KMS-11 (cell line): ENCODE results near the gene FCN2.
"Not testable (repeated sequence)": the region's sequence is repeated elsewhere in the genome, so short reads cannot be mapped to it uniquely, and the experiment has no call there.

Experiments used
- H2AFZ ChIP-seq: fragments of 200-600 bp; sonication (generic); 2 replicates; pipeline ENCODE4 v1.6.1; 2016; ENCODE audit warnings: antibody characterized with exemption, mixed run types, low read depth
- H3K27ac ChIP-seq: fragments of 200-600 bp; sonication (generic); 2 replicates; pipeline ENCODE4 v1.6.1; 2016; ENCODE audit warnings: mild to moderate bottlenecking, mixed run types
- H3K27me3 ChIP-seq: fragments of 200-600 bp; sonication (generic); 2 replicates; pipeline ENCODE4 v1.6.1; 2017; ENCODE audit warnings: mild to moderate bottlenecking, low read depth, mixed run types, moderate library complexity; ENCODE audit not compliant: insufficient read depth
- H3K36me3 ChIP-seq: fragments of 200-600 bp; sonication (generic); 2 replicates; pipeline ENCODE4 v1.6.1; 2017; ENCODE audit warnings: mild to moderate bottlenecking, mixed run types; ENCODE audit not compliant: insufficient read depth
- H3K4me1 ChIP-seq: fragments of 200-600 bp; sonication (generic); 2 replicates; pipeline ENCODE4 v1.6.1; 2016; ENCODE audit warnings: mild to moderate bottlenecking, low read depth, mixed run types; ENCODE audit not compliant: poor library complexity, severe bottlenecking
- H3K4me2 ChIP-seq: fragments of 200-600 bp; sonication (generic); 2 replicates; pipeline ENCODE4 v1.7.0; 2016; ENCODE audit warnings: mild to moderate bottlenecking, mixed run types
- H3K4me3 ChIP-seq: fragments of 200-600 bp; sonication (generic); IDR thresholded peaks from 2 replicates; pipeline ENCODE4 v1.6.1; 2017; ENCODE audit warnings: low read depth, low read length, mixed read lengths; ENCODE audit not compliant: insufficient read depth
- H3K79me2 ChIP-seq: fragments of 200-600 bp; sonication (generic); 2 replicates; pipeline ENCODE4 v1.6.1; 2016; ENCODE audit warnings: low read depth, mixed run types; ENCODE audit not compliant: insufficient read depth
- H3K9ac ChIP-seq: fragments of 200-600 bp; sonication (generic); 2 replicates; pipeline ENCODE4 v1.6.1; 2016; ENCODE audit warnings: mild to moderate bottlenecking, mixed run types
- H4K20me1 ChIP-seq: fragments of 200-600 bp; sonication (generic); 2 replicates; pipeline ENCODE4 v1.6.1; 2016; ENCODE audit warnings: mild to moderate bottlenecking, mixed run types; ENCODE audit not compliant: insufficient read depth
- TF ChIP-seq, protein P1 (sequence below): fragments of 200-600 bp; sonication (generic); conservative IDR thresholded peaks from 2 replicates; pipeline ENCODE4 v1.6.1; 2017; ENCODE audit warnings: low read depth, mild to moderate bottlenecking, antibody characterized with exemption, low read length, moderate library complexity, mixed read lengths

Gene FCN2

DNA sequence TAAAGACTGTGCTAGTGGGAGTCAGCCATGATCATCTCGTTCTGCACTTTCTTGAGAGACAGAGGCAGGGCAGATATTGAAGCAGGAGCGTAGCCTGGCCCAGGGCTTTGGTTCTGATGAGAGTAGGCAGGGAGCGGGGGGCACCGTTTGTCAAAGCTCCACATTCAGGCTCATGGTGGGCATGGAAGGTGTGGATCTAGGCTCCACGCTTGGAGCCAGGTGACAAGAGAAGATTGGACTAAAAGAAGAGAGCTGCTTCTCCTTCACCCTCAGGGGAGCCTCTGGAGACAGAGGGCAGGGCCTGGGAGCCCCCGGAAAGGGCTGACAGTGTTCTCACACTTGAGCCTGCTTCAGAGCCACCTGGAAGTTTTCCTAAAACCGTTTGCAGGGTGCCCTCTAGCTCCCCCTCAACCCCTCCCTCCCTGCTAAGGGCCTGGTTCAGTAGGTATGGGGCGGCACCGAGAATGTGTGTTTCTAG lies 24.7 kb upstream of the FCN2 start:
- no peak overlapping the region for H3K4me2 ChIP-seq
- no peak overlapping the region for H3K9ac ChIP-seq
- no peaks in the 10 kb centered on the region for H3K4me1 ChIP-seq
- H3K79me2 ChIP-seq = no peaks in the 10 kb centered on the region
- no peaks in the 10 kb centered on the region for H3K36me3 ChIP-seq
- H2AFZ ChIP-seq = no peak overlapping the region
- no peaks in the 10 kb centered on the region for H4K20me1 ChIP-seq
- H3K27ac ChIP-seq = no peak overlapping the region
- peaks cover 10% of the 10 kb centered on the region; the same call in 1 of the 2 replicates for H3K27me3 ChIP-seq
- TF ChIP-seq, protein P1, sequence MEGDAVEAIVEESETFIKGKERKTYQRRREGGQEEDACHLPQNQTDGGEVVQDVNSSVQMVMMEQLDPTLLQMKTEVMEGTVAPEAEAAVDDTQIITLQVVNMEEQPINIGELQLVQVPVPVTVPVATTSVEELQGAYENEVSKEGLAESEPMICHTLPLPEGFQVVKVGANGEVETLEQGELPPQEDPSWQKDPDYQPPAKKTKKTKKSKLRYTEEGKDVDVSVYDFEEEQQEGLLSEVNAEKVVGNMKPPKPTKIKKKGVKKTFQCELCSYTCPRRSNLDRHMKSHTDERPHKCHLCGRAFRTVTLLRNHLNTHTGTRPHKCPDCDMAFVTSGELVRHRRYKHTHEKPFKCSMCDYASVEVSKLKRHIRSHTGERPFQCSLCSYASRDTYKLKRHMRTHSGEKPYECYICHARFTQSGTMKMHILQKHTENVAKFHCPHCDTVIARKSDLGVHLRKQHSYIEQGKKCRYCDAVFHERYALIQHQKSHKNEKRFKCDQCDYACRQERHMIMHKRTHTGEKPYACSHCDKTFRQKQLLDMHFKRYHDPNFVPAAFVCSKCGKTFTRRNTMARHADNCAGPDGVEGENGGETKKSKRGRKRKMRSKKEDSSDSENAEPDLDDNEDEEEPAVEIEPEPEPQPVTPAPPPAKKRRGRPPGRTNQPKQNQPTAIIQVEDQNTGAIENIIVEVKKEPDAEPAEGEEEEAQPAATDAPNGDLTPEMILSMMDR = no peak
- no peak overlapping the region for H3K4me3 ChIP-seq

DNA sequence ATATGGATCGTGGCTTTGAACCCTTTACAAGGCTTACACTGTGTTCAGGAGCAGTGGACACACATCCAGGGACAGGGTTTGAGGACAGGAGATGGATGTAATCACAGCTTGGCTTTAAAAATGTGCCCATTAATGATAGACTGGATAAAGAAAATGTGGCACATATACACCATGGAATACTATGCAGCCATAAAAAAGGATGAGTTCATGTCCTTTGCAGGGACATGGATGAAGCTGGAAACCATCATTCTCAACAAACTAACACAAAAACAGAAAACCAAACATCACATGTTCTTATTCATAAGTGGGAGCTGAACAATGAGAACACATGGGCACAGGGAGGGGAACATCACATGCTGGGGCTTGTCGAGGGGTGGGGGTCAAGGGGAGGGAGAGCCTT lies 23.2 kb upstream of the FCN2 start:
- not testable (repeated sequence) for H3K4me1 ChIP-seq, H3K9ac ChIP-seq, H4K20me1 ChIP-seq, H3K36me3 ChIP-seq, H3K79me2 ChIP-seq, H2AFZ ChIP-seq, H3K27ac ChIP-seq, H3K4me3 ChIP-seq, H3K4me2 ChIP-seq
- peaks cover 10% of the 10 kb centered on the region; the same call in 1 of the 2 replicates for H3K27me3 ChIP-seq

DNA sequence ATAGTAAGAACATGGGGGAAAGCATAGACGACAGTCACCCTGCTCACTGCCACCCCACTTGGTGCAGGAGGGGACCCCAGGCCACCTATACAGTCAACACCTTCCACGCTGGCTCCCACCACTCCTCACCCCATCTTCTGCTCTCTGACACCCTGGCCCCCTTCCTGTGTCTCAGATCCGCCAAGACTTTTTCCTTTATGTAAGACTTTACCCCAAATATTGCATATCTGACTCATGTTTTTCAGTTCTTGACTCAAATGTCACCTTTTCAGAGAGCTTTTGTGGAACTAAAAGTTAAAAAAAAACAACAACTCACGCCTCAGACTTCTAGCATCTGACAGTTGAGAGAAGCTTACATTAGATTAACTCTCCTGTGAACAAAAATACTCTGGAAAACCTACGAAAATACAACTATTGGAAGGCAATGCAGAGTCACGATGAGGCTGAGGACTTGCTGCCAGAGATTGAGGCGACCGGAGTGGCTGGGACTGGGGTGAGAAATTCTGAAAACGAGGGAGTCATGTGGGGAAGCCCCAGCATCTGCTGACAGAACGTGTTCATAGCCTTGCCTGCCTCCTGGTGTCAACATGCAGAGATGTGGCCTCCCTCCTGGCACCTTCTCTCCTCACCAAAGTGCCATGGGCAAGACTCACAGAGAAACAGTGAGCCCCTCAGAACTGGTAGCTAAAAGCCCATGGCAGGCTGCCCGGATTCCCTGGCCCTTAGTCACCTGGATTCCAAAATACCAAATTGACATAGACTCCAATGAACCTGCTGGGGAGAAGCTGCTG lies 22.4 kb upstream of the FCN2 start:
- no peak overlapping the region for H3K4me2 ChIP-seq
- peaks cover 10% of the 10 kb centered on the region; the same call in 1 of the 2 replicates for H3K27me3 ChIP-seq
- H2AFZ ChIP-seq = no peak overlapping the region
- TF ChIP-seq, protein P1 = no peak
- H3K4me3 ChIP-seq = no peak overlapping the region
- no peaks in the 10 kb centered on the region for H3K79me2 ChIP-seq
- H3K27ac ChIP-seq = no peak overlapping the region
- no peaks in the 10 kb centered on the region for H3K4me1 ChIP-seq
- H3K9ac ChIP-seq = no peak overlapping the region
- H3K36me3 ChIP-seq = no peaks in the 10 kb centered on the region
- no peaks in the 10 kb centered on the region for H4K20me1 ChIP-seq

DNA sequence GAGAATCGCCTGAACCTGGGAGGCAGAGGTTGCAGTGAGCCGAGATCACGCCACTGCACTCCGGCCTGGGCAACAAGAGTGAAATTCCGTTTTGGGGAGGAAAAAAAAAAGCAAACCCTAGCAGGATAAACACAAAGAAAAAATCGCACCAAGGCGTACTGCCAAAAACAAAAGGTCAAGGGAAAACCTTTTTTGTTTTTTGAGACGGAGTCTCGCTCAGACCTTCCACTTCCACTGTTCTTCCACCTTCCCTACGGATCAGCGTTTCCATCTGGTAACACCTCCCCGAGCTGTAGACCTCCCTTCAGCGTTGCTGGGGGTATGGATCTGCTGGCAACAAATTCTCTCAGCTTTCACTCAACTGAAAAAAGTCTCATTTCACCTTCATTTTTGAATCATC lies 20.1 kb upstream of the FCN2 start:
- peaks cover 13% of the 10 kb centered on the region; the same call in 1 of the 2 replicates for H3K27me3 ChIP-seq
- TF ChIP-seq, protein P1 = no peak
- no peak overlapping the region for H2AFZ ChIP-seq
- no peaks in the 10 kb centered on the region for H4K20me1 ChIP-seq
- no peak overlapping the region for H3K27ac ChIP-seq
- H3K4me1 ChIP-seq = no peaks in the 10 kb centered on the region
- H3K4me2 ChIP-seq = no peak overlapping the region
- no peak overlapping the region for H3K9ac ChIP-seq
- H3K36me3 ChIP-seq = no peaks in the 10 kb centered on the region
- H3K4me3 ChIP-seq = no peak overlapping the region
- H3K79me2 ChIP-seq = no peaks in the 10 kb centered on the region

DNA sequence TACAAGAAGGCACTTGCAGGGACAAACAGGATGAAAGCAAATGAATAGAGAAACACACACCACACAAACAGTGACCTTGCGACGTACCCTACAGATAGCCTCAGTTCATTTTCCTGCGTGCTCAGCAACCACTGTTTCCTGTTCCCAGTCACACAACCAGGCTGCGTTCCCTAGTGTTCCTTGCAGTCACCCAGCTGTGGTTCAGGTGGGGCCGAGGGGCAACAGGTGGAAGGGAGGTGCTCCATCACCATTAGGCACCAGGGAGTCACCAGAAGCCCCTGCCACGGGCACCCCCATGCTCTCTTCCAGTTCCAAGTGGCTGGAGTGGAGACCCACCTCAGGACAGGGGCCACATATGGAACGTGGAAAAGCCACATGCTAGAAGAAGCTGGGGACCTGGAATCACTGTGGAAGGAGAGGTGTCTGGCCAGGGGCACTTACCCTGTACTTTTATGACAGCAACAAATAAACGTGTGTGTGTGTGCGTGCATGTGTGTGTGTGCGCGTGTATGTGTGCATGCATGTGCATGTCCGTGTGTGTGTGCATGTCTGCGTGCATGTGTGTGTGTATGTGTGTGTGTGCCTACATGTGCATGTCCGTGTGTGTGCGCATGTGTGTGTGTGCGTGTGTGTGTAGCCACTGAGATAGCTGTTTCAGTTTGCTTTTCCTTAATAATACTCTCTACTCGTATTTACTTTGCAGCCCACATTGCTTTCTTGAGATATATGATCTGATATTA lies 18.8 kb upstream of the FCN2 start:
- Histone ChIP-seq H2AFZ (no peak overlapping the region), H3K4me1 (no peaks in the 10 kb centered on the region), H3K36me3 (no peaks in the 10 kb centered on the region), H3K27me3 (peaks cover 13% of the 10 kb centered on the region; the same call in 1 of the 2 replicates), H3K9ac (no peak overlapping the region), H3K4me2 (no peak overlapping the region), H3K79me2 (no peaks in the 10 kb centered on the region), H3K27ac (no peak overlapping the region), H3K4me3 (no peak overlapping the region), H4K20me1 (no peaks in the 10 kb centered on the region)
- TF ChIP-seq, protein P1 = no peak
